Epithelial cell of esophagus (primary cell): ENCODE data around the gene NLK.

Source experiments
- DNase-seq: peaks from one replicate; pipeline ENCODE4 v3.0.0; 2010; ENCODE audit warnings: low read depth
- H3K4me3 ChIP-seq: 2 replicates; pipeline ENCODE4 v1.5.1; 2011; ENCODE audit warnings: mild to moderate bottlenecking, low read length, control low read depth
- TF ChIP-seq, protein P1 (sequence below): IDR thresholded peaks from 2 replicates; pipeline ENCODE4 v1.5.1; 2011; ENCODE audit warnings: low read depth, mild to moderate bottlenecking, low read length, control low read depth, inconsistent platforms; ENCODE audit not compliant: insufficient read depth; ENCODE audit errors: missing control alignments

Gene NLK

DNA sequence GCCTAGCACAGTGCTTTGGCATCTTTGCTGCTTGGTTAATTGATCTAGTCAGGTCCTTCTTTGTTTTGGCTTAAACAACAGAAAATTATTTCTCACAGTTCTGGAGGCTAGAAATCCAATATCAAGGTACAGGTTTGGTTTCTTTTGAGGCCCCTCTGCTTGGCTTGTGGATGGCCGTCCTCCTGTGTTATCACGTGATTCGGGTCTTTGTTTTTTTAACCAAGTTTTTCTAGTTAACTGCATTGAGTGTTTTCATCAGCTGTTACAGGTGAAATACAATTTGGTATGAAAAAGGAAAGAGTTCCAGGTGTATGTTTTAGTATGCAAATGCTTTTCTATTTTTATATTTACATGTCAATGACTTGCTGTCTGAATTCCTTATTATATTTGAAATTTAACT is 2.8 kb downstream of the NLK start:
- no peak overlapping the region for H3K4me3 ChIP-seq

GRCh38 chr17:28046034-28046825 is 3.8 kb downstream of the NLK start:
- no peak for DNase-seq
- TF ChIP-seq, protein P1, sequence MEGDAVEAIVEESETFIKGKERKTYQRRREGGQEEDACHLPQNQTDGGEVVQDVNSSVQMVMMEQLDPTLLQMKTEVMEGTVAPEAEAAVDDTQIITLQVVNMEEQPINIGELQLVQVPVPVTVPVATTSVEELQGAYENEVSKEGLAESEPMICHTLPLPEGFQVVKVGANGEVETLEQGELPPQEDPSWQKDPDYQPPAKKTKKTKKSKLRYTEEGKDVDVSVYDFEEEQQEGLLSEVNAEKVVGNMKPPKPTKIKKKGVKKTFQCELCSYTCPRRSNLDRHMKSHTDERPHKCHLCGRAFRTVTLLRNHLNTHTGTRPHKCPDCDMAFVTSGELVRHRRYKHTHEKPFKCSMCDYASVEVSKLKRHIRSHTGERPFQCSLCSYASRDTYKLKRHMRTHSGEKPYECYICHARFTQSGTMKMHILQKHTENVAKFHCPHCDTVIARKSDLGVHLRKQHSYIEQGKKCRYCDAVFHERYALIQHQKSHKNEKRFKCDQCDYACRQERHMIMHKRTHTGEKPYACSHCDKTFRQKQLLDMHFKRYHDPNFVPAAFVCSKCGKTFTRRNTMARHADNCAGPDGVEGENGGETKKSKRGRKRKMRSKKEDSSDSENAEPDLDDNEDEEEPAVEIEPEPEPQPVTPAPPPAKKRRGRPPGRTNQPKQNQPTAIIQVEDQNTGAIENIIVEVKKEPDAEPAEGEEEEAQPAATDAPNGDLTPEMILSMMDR: no peak
- H3K4me3 ChIP-seq: no peak overlapping the region

More for the DNA sequence above, 2.8 kb downstream of the NLK start:
- DNase-seq: no peak
- TF ChIP-seq, protein P1: no peak

GRCh38 chr17:28047806-28048205 is 5.3 kb downstream of the NLK start:
- no peak overlapping the region for H3K4me3 ChIP-seq
- TF ChIP-seq, protein P1: no peak
- no peak for DNase-seq

DNA sequence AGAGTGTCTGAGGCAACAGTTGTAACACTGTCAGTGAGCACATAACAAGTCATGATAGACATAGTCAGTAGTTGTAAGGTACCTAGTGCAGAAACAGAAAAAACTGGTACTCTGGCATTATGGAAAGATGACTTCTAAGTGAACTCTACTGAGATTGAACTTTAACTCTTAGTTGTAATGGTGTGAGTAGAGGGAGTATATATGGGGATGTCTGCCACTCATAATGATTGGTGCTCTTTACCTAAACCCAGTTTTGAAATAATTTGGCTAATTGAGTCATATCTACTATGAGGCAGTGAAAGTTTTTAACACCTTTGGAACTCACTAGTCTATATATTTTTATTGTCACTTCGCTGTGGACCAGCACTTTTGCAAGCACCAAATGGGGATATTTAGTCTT is 6.6 kb downstream of the NLK start:
- TF ChIP-seq, protein P1: no peak
- H3K4me3 ChIP-seq: no peak overlapping the region
- DNase-seq: no peak

DNA sequence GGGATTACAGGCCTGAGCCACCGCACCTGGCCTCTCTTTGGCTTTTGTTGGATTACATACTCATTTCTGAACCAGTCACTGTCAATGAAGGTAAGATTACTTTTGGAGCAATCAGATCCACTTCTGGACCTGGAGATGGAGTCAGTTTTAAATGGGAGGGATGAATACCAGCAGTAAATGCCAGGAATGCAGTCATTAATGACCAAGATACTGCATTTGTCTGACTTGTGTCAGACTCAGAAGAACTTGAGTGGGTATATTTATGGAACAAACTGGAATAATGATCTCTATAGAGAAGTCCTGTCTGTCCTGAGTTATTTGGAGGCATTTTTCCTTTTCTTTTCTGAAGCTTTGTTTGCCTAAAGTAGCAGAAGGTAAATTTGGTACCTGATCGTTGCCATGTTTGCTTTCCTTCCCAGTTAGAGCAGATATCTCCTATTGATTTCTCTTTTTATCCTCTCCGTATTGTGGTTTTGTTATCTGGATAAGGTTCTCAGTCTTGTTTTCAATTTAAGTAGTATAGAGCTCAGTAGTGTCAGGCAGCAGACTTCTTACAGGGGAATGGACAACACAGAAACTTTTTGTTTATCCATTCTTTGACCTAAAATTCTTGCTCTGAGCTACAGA is 10.7 kb downstream of the NLK start:
- no peak for DNase-seq
- no peak overlapping the region for H3K4me3 ChIP-seq
- TF ChIP-seq, protein P1: no peak

DNA sequence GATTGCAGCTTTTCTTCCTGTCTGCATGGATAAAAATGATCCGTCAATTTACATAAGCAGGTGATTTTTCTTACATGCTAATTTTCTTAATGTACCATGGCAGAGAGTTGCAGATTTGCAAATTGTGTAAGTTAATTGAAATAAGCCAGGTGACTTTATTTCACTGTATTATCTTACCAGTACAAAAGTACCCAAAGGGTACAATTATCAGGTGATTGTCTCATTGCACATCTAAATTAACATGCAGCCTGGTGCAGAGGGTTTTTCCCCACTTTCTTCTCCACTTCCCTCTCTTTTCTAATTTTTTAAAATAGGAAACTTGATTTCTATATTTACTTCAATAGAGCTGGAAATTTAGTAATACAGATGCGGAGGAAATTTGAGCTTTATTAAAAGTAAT is 11.2 kb downstream of the NLK start:
- no peak for DNase-seq
- TF ChIP-seq, protein P1: no peak
- H3K4me3 ChIP-seq: no peak overlapping the region
